OCI-LY7 (cell line): Measurements from ENCODE around the gene BPIFB6. TPM values are rescaled to one million over a fixed set of nuclear protein-coding genes. Genes with fewer than 3 reads are reported as not detected.

Source experiments
- BruUV-seq: library from RNA; stranded (reverse); fragments of 400-500 nt; replicated peaks from 2 replicates; lab custom pipeline; 2021; lab: Mats Ljungman, UMichigan
- CTCF ChIA-PET: fragments of 300-600 bp; sonication (Branson Sonifier 250); formaldehyde crosslinking; loops from one replicate; lab custom pipeline; 2022; ENCODE audit warnings: antibody characterized with exemption; ENCODE audit not compliant: unreplicated experiment; lab: Charles Lee
- POLR2A ChIA-PET: fragments of 300-600 bp; sonication (Branson Sonifier 250); formaldehyde crosslinking; loops from one replicate; lab custom pipeline; 2022; ENCODE audit warnings: antibody characterized with exemption; lab: Charles Lee
- DNase-seq: peaks from one replicate; pipeline ENCODE4 v3.0.0-alpha.2; 2015; ENCODE audit warnings: low spot score
- H2AFZ ChIP-seq: fragments of 200-600 bp; sonication (generic), shearing (Covaris generic); 2 replicates; pipeline ENCODE4 v1.6.1; 2014; ENCODE audit warnings: mild to moderate bottlenecking, antibody characterized with exemption, low read length, moderate library complexity
- H3K27ac ChIP-seq: fragments of 200-600 bp; sonication (generic); 2 replicates; pipeline ENCODE4 v1.5.1; 2014; ENCODE audit warnings: mixed run types, low read depth, mild to moderate bottlenecking, moderate library complexity, low read length, inconsistent platforms; ENCODE audit not compliant: poor library complexity, severe bottlenecking
- H3K36me3 ChIP-seq: fragments of 200-600 bp; sonication (generic); 2 replicates; pipeline ENCODE4 v1.6.1; 2014; ENCODE audit warnings: mild to moderate bottlenecking, antibody characterized with exemption, low read length, moderate library complexity, mixed read lengths; ENCODE audit not compliant: insufficient read depth
- H3K4me1 ChIP-seq: fragments of 200-600 bp; sonication (generic); 2 replicates; pipeline ENCODE4 v1.5.1; 2014; ENCODE audit warnings: mild to moderate bottlenecking, low read length; ENCODE audit not compliant: insufficient read depth, poor library complexity, severe bottlenecking
- H3K4me2 ChIP-seq: fragments of 200-600 bp; sonication (generic); 2 replicates; pipeline ENCODE4 v1.6.1; 2014; ENCODE audit warnings: mild to moderate bottlenecking, low read length
- H3K4me3 ChIP-seq: fragments of 200-600 bp; sonication (generic); 2 replicates; pipeline ENCODE4 v1.5.1; 2014; ENCODE audit warnings: mild to moderate bottlenecking, low read depth, low read length; ENCODE audit not compliant: poor library complexity, severe bottlenecking
- H3K79me2 ChIP-seq: fragments of 200-600 bp; sonication (generic); 2 replicates; pipeline ENCODE4 v1.6.1; 2016; ENCODE audit warnings: low read depth, mild to moderate bottlenecking, low read length, moderate library complexity, mixed read lengths; ENCODE audit not compliant: insufficient read depth
- H3K9me2 ChIP-seq: fragments of 200-600 bp; sonication (generic); 2 replicates; pipeline ENCODE4 v1.6.1; 2016; ENCODE audit warnings: mild to moderate bottlenecking, low read length, mixed read lengths; ENCODE audit not compliant: insufficient read depth
- H3K9me3 ChIP-seq: fragments of 200-600 bp; sonication (generic); 2 replicates; pipeline ENCODE4 v1.6.1; 2014; ENCODE audit warnings: mild to moderate bottlenecking, mixed run types, low read length, mixed read lengths
- H4K20me1 ChIP-seq: fragments of 200-600 bp; sonication (generic); 2 replicates; pipeline ENCODE4 v1.6.1; 2014; ENCODE audit warnings: mild to moderate bottlenecking, antibody characterized with exemption, low read length, moderate library complexity, mixed read lengths; ENCODE audit not compliant: insufficient read depth
- EZH2phosphoT487 ChIP-seq: fragments of 200-600 bp; sonication (generic); IDR thresholded peaks from 2 replicates; pipeline ENCODE4 v1.6.1; 2018; ENCODE audit warnings: low read depth, borderline replicate concordance, mild to moderate bottlenecking, mixed run types, antibody characterized with exemption, low read length, moderate library complexity, mixed read lengths
- intact Hi-C: fragments of 100-400 bp; cut with micrococcal nuclease; formaldehyde crosslinking; loops from one replicate; pipeline ENCODE4 v1.10.0; 2022; ENCODE audit not compliant: unreplicated experiment
- total RNA-seq, 2 experiments: library from RNA; depleted of rRNA in 1 of 2; stranded (reverse); fragments of >200 nt in 1 of 2; shearing (Covaris generic) in 1 of 2; gene quantifications; 2 replicates each; pipeline ENCODE4 v1.2.3, GENCODE V29; 2014 to 2022
- TF ChIP-seq, protein P1 (sequence below): fragments of 200-600 bp; sonication (generic); conservative IDR thresholded peaks from 2 replicates; pipeline ENCODE4 v1.5.1; 2014; ENCODE audit warnings: mild to moderate bottlenecking, antibody characterized with exemption, low read length, moderate library complexity, mixed read lengths

BPIFB6 gene
- total RNA-seq, 2 experiments from 2014 or later = not detected

DNA sequence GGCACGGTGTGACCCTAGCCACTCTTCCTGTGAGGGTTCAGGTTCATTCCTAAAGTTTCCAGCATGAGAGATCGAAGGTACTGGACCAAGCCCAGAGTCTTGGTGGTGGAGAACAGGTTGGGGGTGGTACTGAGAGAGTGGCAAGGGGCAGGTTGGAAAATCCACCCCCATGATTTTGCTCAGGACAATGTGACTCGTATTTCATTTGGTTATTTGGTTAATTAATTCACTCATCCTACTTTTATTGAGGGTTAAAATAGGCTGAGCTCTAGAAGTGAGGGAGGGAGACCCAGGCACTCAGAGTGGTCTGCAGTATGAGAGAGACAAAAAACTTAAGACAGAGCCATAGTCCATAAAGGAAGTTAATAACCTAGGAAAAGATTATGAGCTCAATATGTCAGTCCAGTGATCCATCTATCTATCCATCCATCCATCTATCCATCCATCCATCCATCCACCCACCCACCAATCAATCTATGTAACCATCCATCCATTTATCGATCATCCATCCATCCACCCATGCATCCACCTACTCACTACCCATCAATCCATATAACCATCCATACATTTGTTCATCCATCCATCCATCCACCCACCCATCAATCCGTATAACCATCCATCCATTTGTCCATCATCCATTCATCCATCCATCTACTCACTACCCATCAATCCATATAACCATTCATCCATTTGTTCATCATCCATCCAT lies 6.7 kb upstream of the BPIFB6 start:
- TF ChIP-seq, protein P1, sequence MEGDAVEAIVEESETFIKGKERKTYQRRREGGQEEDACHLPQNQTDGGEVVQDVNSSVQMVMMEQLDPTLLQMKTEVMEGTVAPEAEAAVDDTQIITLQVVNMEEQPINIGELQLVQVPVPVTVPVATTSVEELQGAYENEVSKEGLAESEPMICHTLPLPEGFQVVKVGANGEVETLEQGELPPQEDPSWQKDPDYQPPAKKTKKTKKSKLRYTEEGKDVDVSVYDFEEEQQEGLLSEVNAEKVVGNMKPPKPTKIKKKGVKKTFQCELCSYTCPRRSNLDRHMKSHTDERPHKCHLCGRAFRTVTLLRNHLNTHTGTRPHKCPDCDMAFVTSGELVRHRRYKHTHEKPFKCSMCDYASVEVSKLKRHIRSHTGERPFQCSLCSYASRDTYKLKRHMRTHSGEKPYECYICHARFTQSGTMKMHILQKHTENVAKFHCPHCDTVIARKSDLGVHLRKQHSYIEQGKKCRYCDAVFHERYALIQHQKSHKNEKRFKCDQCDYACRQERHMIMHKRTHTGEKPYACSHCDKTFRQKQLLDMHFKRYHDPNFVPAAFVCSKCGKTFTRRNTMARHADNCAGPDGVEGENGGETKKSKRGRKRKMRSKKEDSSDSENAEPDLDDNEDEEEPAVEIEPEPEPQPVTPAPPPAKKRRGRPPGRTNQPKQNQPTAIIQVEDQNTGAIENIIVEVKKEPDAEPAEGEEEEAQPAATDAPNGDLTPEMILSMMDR = no peak
- no peak for TF ChIP-seq EZH2phosphoT487
- H3K27ac ChIP-seq = no peak overlapping the region
- DNase-seq = no peak
- no peaks in the 10 kb centered on the region for H3K9me2 ChIP-seq
- intact Hi-C loops = no loop called here
- no peaks in the 10 kb centered on the region for H4K20me1 ChIP-seq
- H3K79me2 ChIP-seq = no peaks in the 10 kb centered on the region
- no peak overlapping the region for H2AFZ ChIP-seq
- H3K36me3 ChIP-seq = no peaks in the 10 kb centered on the region
- no TSS peak for BruUV-seq
- CTCF ChIA-PET = interaction anchor here (0.5 kb wide), 1 partner anchor 15 kb away, joined by 3 read pairs; no protein-coding TSS in a partner anchor
- POLR2A ChIA-PET = no interaction called here
- H3K4me1 ChIP-seq = no peaks in the 10 kb centered on the region
- H3K4me3 ChIP-seq = no peak overlapping the region
- H3K9me3 ChIP-seq = no peaks in the 10 kb centered on the region
- H3K4me2 ChIP-seq = no peak overlapping the region

DNA sequence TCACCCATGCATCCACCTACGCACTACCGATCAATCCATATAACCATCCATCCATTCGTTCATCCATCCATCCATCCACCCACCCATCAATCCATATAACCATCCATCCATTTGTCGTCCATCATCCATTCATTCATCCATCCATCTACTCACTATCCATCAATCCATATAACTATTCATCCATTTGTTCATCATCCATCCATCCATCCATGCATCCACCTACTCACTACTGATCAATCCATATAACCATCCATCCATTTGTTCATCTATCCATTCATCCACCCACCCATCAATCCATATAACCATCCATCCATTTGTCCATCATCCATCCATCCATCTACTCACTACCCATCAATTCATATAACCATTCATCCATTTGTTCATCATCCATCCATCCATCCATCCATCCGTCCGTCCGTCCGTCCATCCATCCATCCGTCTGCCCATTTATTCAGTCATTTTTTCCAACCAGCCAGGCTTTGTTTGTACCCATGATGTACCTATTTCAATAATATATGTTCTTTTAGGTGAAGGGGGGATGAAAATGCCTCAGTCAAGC lies 6.1 kb upstream of the BPIFB6 start:
- no peaks in the 10 kb centered on the region for H4K20me1 ChIP-seq
- no peaks in the 10 kb centered on the region for H3K4me1 ChIP-seq
- no TSS peak for BruUV-seq
- H3K79me2 ChIP-seq = no peaks in the 10 kb centered on the region
- no peaks in the 10 kb centered on the region for H3K9me2 ChIP-seq
- no peak overlapping the region for H3K27ac ChIP-seq
- H3K36me3 ChIP-seq = no peaks in the 10 kb centered on the region
- no peak overlapping the region for H2AFZ ChIP-seq
- intact Hi-C loops = no loop called here
- no peak overlapping the region for H3K4me2 ChIP-seq
- POLR2A ChIA-PET = no interaction called here
- no peak for TF ChIP-seq EZH2phosphoT487
- TF ChIP-seq, protein P1 = no peak
- DNase-seq = no peak
- CTCF ChIA-PET = no interaction called here
- H3K4me3 ChIP-seq = no peak overlapping the region
- H3K9me3 ChIP-seq = no peaks in the 10 kb centered on the region
